Cerebellar nuclear complex (tissue), 1 donor: ENCODE measurements around the gene GUK1.
"Not testable (repeated sequence)": the region's sequence is repeated elsewhere in the genome, so short reads cannot be mapped to it uniquely, and the experiment has no call there.

Experiments used
- DNase-seq, 2 experiments: peaks; one replicate each; lab custom pipeline; 2025; lab: John Stamatoyannopoulos, UW

The GUK1 gene

GRCh38 chr1:228177721-228178710, 37.9 kb downstream of the GUK1 start:
- DNase-seq, result no peak

GRCh38 chr1:228178737-228179684, 38.9 kb downstream of the GUK1 start:
- DNase-seq, result no peak

- DNase-seq, result no peak
These were observed 40.3 kb downstream of the GUK1 start for GRCh38 chr1:228180271-228180958.

GRCh38 chr1:228180959-228181644, 41.0 kb downstream of the GUK1 start:
- no peak for DNase-seq

- no peak for DNase-seq
These were observed 41.6 kb downstream of the GUK1 start for GRCh38 chr1:228181645-228182034.

- DNase-seq, result no peak
These were observed 42.4 kb downstream of the GUK1 start for GRCh38 chr1:228182296-228183030.

GRCh38 chr1:228184152-228184551, 44.1 kb downstream of the GUK1 start:
- no peak for DNase-seq

- no peak for DNase-seq
These were observed 45.5 kb downstream of the GUK1 start for GRCh38 chr1:228185641-228185965.

- DNase-seq, result not testable (repeated sequence)
These were observed 48.2 kb downstream of the GUK1 start for GRCh38 chr1:228188249-228188648.

GRCh38 chr1:228190182-228190581, 50.1 kb downstream of the GUK1 start:
- DNase-seq, result no peak

GRCh38 chr1:228190778-228191177, 50.7 kb downstream of the GUK1 start:
- no peak for DNase-seq

GRCh38 chr1:228194436-228194835, 54.4 kb downstream of the GUK1 start:
- DNase-seq, result no peak

- DNase-seq, result no peak
These were observed 55.1 kb downstream of the GUK1 start for GRCh38 chr1:228194921-228195812.

- no peak for DNase-seq
These were observed 57.6 kb downstream of the GUK1 start for GRCh38 chr1:228197555-228198147.
